BLaER1 (cell line): ENCODE data around the gene AMFR.

Source experiments
- H3K27ac ChIP-seq: shearing (Covaris generic); formaldehyde crosslinking; 2 replicates; pipeline ENCODE4 v1.8.1; 2022
- H3K27me3 ChIP-seq: shearing (Covaris generic); formaldehyde crosslinking; 2 replicates; pipeline ENCODE4 v1.8.1; 2022
- H3K36me3 ChIP-seq: shearing (Covaris generic); formaldehyde crosslinking; 2 replicates; pipeline ENCODE4 v1.8.1; 2022
- H3K4me1 ChIP-seq: shearing (Covaris generic); formaldehyde crosslinking; 2 replicates; pipeline ENCODE4 v1.8.1; 2022
- H3K4me2 ChIP-seq: shearing (Covaris generic); formaldehyde crosslinking; 2 replicates; pipeline ENCODE4 v1.8.1; 2022
- H3K4me3 ChIP-seq: shearing (Covaris generic); formaldehyde crosslinking; 2 replicates; pipeline ENCODE4 v1.8.1; 2022
- H3K9ac ChIP-seq: shearing (Covaris generic); formaldehyde crosslinking; 2 replicates; pipeline ENCODE4 v1.8.1; 2022
- H3K9me3 ChIP-seq: shearing (Covaris generic); formaldehyde crosslinking; 2 replicates; pipeline ENCODE4 v1.8.1; 2022
- H4K20me1 ChIP-seq: shearing (Covaris generic); formaldehyde crosslinking; 2 replicates; pipeline ENCODE4 v1.8.1; 2022
- Cebpa-rat ChIP-seq: shearing (Covaris generic); IDR thresholded peaks from 2 replicates; pipeline ENCODE4 v1.8.1; 2022

The AMFR gene

GRCh38 chr16:56356276-56357240, 68.8 kb downstream of the AMFR start:
- H3K27ac ChIP-seq: peak overlapping the region; percentile 37; the same call in 1 of the 2 replicates
- no peak for TF ChIP-seq Cebpa-rat
- H3K4me1 ChIP-seq: peaks cover 37% of the 10 kb centered on the region
- no peaks in the 10 kb centered on the region for H4K20me1 ChIP-seq
- peak overlapping the region; percentile 63 for H3K9ac ChIP-seq
- peak overlapping the region; percentile 60 for H3K4me3 ChIP-seq
- H3K27me3 ChIP-seq: no peaks in the 10 kb centered on the region
- no peaks in the 10 kb centered on the region for H3K9me3 ChIP-seq
- peak overlapping the region; percentile 87 for H3K4me2 ChIP-seq
- peaks cover 12% of the 10 kb centered on the region for H3K36me3 ChIP-seq

DNA sequence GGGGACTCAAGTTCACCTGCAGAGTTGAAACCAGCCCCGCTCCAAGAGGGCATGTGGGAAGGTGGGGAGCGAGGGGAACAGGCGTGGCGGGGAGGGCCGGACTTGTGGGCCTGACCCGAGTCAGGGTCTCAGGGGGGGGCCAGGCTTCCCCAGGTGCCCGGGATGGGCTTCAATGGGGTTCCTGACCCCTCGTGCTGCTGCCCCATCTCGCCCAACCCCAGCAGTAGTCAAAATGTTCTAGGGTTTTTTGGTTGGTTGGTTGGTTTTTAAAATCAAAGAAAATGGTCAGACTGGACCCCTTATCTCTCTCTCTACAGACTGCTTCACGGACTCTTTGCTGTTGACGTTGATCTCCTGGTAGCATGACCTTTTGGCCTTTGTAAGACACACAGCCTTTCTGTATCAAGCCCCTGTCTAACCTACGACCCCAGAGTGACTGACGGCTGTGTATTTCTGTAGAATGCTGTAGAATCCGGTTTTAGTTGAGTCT, 69.5 kb downstream of the AMFR start:
- H3K36me3 ChIP-seq: peaks cover 11% of the 10 kb centered on the region
- H4K20me1 ChIP-seq: no peaks in the 10 kb centered on the region
- no peaks in the 10 kb centered on the region for H3K9me3 ChIP-seq
- H3K4me1 ChIP-seq: peaks cover 34% of the 10 kb centered on the region
- 0 out of 2 replicates have a peak overlapping the region, but pooled peaks have one; percentile 87 for H3K4me2 ChIP-seq
- no peak overlapping the region for H3K9ac ChIP-seq
- no peak overlapping the region for H3K27ac ChIP-seq
- no peak for TF ChIP-seq Cebpa-rat
- no peaks in the 10 kb centered on the region for H3K27me3 ChIP-seq
- H3K4me3 ChIP-seq: no peak overlapping the region

GRCh38 chr16:56355221-56355620, 70.1 kb downstream of the AMFR start:
- no peaks in the 10 kb centered on the region for H3K9me3 ChIP-seq
- H4K20me1 ChIP-seq: no peaks in the 10 kb centered on the region
- H3K27me3 ChIP-seq: no peaks in the 10 kb centered on the region
- peaks cover 28% of the 10 kb centered on the region for H3K4me1 ChIP-seq
- peaks cover 5% of the 10 kb centered on the region; the same call in 1 of the 2 replicates for H3K36me3 ChIP-seq
- H3K9ac ChIP-seq: no peak overlapping the region
- H3K4me3 ChIP-seq: no peak overlapping the region
- no peak overlapping the region for H3K4me2 ChIP-seq
- no peak overlapping the region for H3K27ac ChIP-seq
- no peak for TF ChIP-seq Cebpa-rat

DNA sequence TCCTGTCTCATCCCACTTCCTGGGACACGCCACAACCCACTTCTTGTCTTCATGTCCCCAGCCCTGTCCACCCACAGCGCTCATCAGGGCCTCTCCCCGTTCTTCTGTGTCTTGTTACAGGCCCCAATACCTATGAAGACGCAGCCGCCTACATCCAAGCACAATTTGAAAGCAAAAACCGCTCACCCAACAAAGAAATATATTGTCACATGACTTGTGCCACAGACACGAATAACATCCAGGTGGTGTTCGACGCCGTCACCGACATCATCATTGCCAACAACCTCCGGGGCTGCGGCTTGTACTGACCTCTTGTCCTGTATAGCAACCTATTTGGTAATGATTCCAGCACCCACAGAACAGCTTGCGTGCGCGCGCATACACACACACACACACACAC, 70.6 kb downstream of the AMFR start:
- H3K4me1 ChIP-seq: peaks cover 23% of the 10 kb centered on the region
- no peak overlapping the region for H3K27ac ChIP-seq
- no peaks in the 10 kb centered on the region for H3K9me3 ChIP-seq
- H3K27me3 ChIP-seq: no peaks in the 10 kb centered on the region
- H3K4me2 ChIP-seq: no peak overlapping the region
- H3K4me3 ChIP-seq: no peak overlapping the region
- H3K36me3 ChIP-seq: no peaks in the 10 kb centered on the region
- H4K20me1 ChIP-seq: no peaks in the 10 kb centered on the region
- H3K9ac ChIP-seq: no peak overlapping the region
- no peak for TF ChIP-seq Cebpa-rat

GRCh38 chr16:56354016-56354415, 71.3 kb downstream of the AMFR start:
- peaks cover 18% of the 10 kb centered on the region for H3K4me1 ChIP-seq
- TF ChIP-seq Cebpa-rat: no peak

DNA sequence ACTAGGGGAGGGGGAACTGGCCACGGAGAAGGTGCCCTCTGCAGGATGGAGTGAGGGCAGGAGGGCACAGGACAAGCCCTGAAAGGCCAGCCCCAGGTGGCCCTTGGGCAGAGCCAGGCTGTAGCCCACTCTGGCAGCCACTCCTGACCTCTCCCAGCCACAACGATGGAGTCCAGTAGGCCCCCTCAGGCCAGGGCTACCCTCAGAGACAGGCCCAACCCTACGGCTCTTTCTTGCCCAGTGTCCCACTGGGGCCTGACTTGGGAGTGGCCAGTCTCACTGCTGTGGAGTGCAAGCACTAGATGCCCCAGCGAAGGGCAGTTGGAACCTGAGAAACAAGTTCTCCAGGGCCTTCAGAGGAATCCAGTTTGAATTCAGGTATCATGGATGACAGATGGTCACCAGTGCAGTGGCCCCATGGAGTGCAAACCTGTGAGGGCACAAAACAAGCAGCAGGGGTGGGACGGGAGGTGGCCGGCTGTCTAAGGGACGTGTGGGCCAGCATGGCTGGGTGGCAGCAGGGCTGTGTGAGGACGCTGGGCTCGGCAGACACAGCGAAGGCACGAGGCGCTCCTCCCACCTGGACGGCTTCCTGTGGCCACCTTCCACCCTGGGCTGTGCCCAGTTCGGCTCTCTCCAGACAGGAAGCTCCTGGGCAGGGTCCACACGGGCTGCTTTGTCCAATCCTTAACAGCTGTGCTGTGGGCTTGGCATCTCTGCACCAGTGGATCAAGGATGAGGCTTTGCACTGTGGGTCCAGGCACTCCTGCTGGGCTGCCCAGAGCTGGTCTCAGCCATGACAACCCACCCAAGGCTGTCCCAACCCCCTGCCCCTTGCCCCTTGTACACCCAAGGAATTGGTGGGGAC, 72.1 kb downstream of the AMFR start:
- Histone ChIP-seq H3K36me3 (no peaks in the 10 kb centered on the region), H3K27me3 (no peaks in the 10 kb centered on the region), H3K4me2 (no peak overlapping the region), H3K9ac (no peak overlapping the region), H3K4me1 (peaks cover 18% of the 10 kb centered on the region), H3K9me3 (no peaks in the 10 kb centered on the region), H3K27ac (no peak overlapping the region), H3K4me3 (no peak overlapping the region), H4K20me1 (no peaks in the 10 kb centered on the region)
- no peak for TF ChIP-seq Cebpa-rat

More at GRCh38 chr16:56354016-56354415, 71.3 kb downstream of the AMFR start:
- H3K4me3 ChIP-seq: no peak overlapping the region
- H3K27ac ChIP-seq: no peak overlapping the region
- H3K36me3 ChIP-seq: no peaks in the 10 kb centered on the region
- H3K4me2 ChIP-seq: no peak overlapping the region
- no peaks in the 10 kb centered on the region for H3K27me3 ChIP-seq
- H4K20me1 ChIP-seq: no peaks in the 10 kb centered on the region
- H3K9ac ChIP-seq: no peak overlapping the region
- no peaks in the 10 kb centered on the region for H3K9me3 ChIP-seq

DNA sequence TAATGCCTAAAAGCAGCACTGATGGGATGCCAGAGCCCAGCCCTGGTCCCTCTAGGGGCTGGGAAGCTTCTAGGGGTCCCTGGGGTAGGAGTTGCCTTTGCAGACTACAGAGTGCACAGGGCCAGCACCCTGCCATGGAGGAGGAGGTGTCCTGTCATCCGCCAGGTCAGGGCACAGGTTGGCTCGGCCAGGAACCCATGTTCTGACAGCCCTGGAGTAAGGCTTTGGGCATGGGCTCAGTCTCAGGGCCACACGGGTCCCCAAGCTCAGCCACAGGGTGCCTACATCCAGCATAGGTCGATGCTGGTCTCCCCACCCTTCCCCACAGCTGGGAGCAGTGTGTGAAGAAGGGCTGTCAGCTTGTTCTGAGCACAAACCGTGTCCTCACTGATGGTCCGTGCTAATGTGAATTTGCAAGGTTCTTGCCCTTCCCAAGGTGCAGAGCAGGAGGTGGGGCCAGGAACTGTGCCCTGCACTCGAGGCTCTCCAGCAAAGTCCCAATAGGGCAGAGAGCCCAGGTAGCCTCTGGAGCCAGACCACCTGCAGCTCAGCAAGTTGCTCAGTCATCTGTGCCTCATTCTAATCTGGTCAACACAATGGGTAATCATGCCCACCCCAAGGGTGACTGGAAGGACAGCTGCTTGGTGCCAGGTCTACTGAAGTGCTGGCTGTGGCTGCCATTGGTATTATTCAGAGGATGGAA, 72.8 kb downstream of the AMFR start:
- no peaks in the 10 kb centered on the region for H3K9me3 ChIP-seq
- no peak overlapping the region for H3K9ac ChIP-seq
- H3K4me1 ChIP-seq: peaks cover 16% of the 10 kb centered on the region
- H3K27me3 ChIP-seq: no peaks in the 10 kb centered on the region
- H4K20me1 ChIP-seq: no peaks in the 10 kb centered on the region
- no peak for TF ChIP-seq Cebpa-rat
- H3K4me2 ChIP-seq: no peak overlapping the region
- no peaks in the 10 kb centered on the region for H3K36me3 ChIP-seq
- H3K4me3 ChIP-seq: no peak overlapping the region
- no peak overlapping the region for H3K27ac ChIP-seq

DNA sequence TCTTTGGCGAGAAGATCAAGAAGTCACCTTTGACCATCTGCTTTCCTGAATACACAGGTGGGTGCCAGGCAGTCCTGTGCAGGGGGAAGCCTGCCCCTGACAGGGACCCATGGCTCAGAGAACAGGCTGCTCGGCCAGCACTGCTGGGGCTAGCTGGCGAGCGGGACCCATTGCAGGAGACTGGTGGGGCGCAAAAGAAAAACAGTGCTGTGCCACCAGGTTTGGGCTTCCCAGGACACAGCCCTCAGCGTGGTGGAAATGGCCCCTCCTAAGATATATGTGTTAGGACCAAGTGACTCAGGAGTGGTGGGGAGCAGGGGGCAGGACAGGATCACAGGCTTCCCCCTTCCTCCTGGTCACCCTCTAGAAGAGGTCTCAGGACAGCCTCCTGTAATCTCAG, 73.9 kb downstream of the AMFR start:
- H3K36me3 ChIP-seq: no peaks in the 10 kb centered on the region
- H3K9ac ChIP-seq: no peak overlapping the region
- H3K9me3 ChIP-seq: no peaks in the 10 kb centered on the region
- TF ChIP-seq Cebpa-rat: no peak
- peaks cover 6% of the 10 kb centered on the region for H3K4me1 ChIP-seq
- no peak overlapping the region for H3K4me3 ChIP-seq
- H3K27me3 ChIP-seq: no peaks in the 10 kb centered on the region
- H3K4me2 ChIP-seq: no peak overlapping the region
- no peaks in the 10 kb centered on the region for H4K20me1 ChIP-seq
- no peak overlapping the region for H3K27ac ChIP-seq
